Loucy (cell line): ENCODE data around the gene CYP2A13.

Experiments
- H2AFZ ChIP-seq: fragments of 200-600 bp; sonication (generic); 2 replicates; pipeline ENCODE4 v1.6.0; 2016; ENCODE audit warnings: antibody characterized with exemption, mild to moderate bottlenecking, low read length, moderate library complexity
- H3F3A ChIP-seq: fragments of 200-600 bp; 2 replicates; pipeline ENCODE4 v1.6.0; 2016; ENCODE audit warnings: antibody characterized with exemption, low read depth, mild to moderate bottlenecking
- H3K27me3 ChIP-seq: fragments of 200-600 bp; sonication (generic); 2 replicates; pipeline ENCODE4 v1.6.1; 2014; ENCODE audit warnings: low read length, mild to moderate bottlenecking; ENCODE audit not compliant: insufficient read depth, poor library complexity, severe bottlenecking
- H3K36me3 ChIP-seq: fragments of 200-600 bp; sonication (generic); 2 replicates; pipeline ENCODE4 v1.6.1; 2016; ENCODE audit warnings: low read length; ENCODE audit not compliant: insufficient read depth
- H3K4me1 ChIP-seq: fragments of 200-600 bp; sonication (generic); 2 replicates; pipeline ENCODE4 v1.5.1; 2014; ENCODE audit warnings: low read length, mild to moderate bottlenecking; ENCODE audit not compliant: insufficient read depth, poor library complexity, severe bottlenecking
- H3K4me2 ChIP-seq: fragments of 200-600 bp; sonication (generic); 2 replicates; pipeline ENCODE4 v1.6.0; 2014; ENCODE audit warnings: antibody characterized with exemption, low read length, low read depth, mild to moderate bottlenecking; ENCODE audit not compliant: poor library complexity, severe bottlenecking
- H3K4me3 ChIP-seq: fragments of 200-600 bp; sonication (generic); 2 replicates; pipeline ENCODE4 v1.5.1; 2014; ENCODE audit warnings: low read length, mild to moderate bottlenecking, mixed read lengths; ENCODE audit not compliant: poor library complexity, severe bottlenecking
- H3K79me2 ChIP-seq: fragments of 200-600 bp; sonication (generic); 2 replicates; pipeline ENCODE4 v1.6.1; 2014; ENCODE audit warnings: low read length; ENCODE audit not compliant: insufficient read depth
- H3K9ac ChIP-seq: fragments of 200-600 bp; sonication (generic); 2 replicates; pipeline ENCODE4 v1.6.0; 2014; ENCODE audit warnings: mild to moderate bottlenecking, low read depth, low read length, moderate library complexity; ENCODE audit not compliant: poor library complexity, severe bottlenecking
- H3K9me2 ChIP-seq: fragments of 200-600 bp; sonication (generic); replicated peaks from 2 replicates; pipeline ENCODE4 v1.6.1; 2016; ENCODE audit warnings: low read depth, low read length, mixed read lengths
- H3K9me3 ChIP-seq: fragments of 200-600 bp; sonication (generic); 2 replicates; pipeline ENCODE4 v1.6.1; 2014; ENCODE audit warnings: mild to moderate bottlenecking, antibody characterized with exemption, low read length, low read depth; ENCODE audit not compliant: insufficient read depth
- H4K20me1 ChIP-seq: fragments of 200-600 bp; sonication (generic); 2 replicates; pipeline ENCODE4 v1.6.0; 2014; ENCODE audit warnings: antibody characterized with exemption, low read length, mild to moderate bottlenecking; ENCODE audit not compliant: insufficient read depth, poor library complexity, severe bottlenecking
- CTCF ChIP-seq: fragments of 200-600 bp; sonication (generic); conservative IDR thresholded peaks from 2 replicates; pipeline ENCODE4 v1.5.1; 2014; ENCODE audit warnings: mild to moderate bottlenecking, antibody characterized with exemption, low read length
- EZH2phosphoT487 ChIP-seq: fragments of 200-600 bp; IDR thresholded peaks from 2 replicates; pipeline ENCODE4 v1.6.1; 2018; ENCODE audit warnings: antibody characterized with exemption, mild to moderate bottlenecking, moderate library complexity, borderline replicate concordance

Gene CYP2A13

GRCh38 chr19:41128692-41129091 lies 40.4 kb downstream of the CYP2A13 start:
- no peaks in the 10 kb centered on the region for H3K9me2 ChIP-seq
- no peaks in the 10 kb centered on the region for H3F3A ChIP-seq
- H3K36me3 ChIP-seq = no peaks in the 10 kb centered on the region
- H3K4me3 ChIP-seq = no peak overlapping the region
- H3K4me1 ChIP-seq = no peaks in the 10 kb centered on the region
- H3K79me2 ChIP-seq = no peaks in the 10 kb centered on the region
- TF ChIP-seq CTCF = no peak
- TF ChIP-seq EZH2phosphoT487 = no peak
- H4K20me1 ChIP-seq = no peaks in the 10 kb centered on the region
- no peak overlapping the region for H3K9ac ChIP-seq
- no peaks in the 10 kb centered on the region for H3K27me3 ChIP-seq
- H3K9me3 ChIP-seq = no peaks in the 10 kb centered on the region
- H3K4me2 ChIP-seq = no peak overlapping the region
- H2AFZ ChIP-seq = no peak overlapping the region

GRCh38 chr19:41131186-41131585 lies 42.9 kb downstream of the CYP2A13 start:
- Histone ChIP-seq H3K79me2 (no peaks in the 10 kb centered on the region), H4K20me1 (no peaks in the 10 kb centered on the region), H3K36me3 (no peaks in the 10 kb centered on the region), H3K4me2 (no peak overlapping the region), H3K27me3 (no peaks in the 10 kb centered on the region), H3K9ac (no peak overlapping the region), H3K4me3 (no peak overlapping the region), H3K9me2 (no peaks in the 10 kb centered on the region), H3K4me1 (no peaks in the 10 kb centered on the region), H3F3A (no peaks in the 10 kb centered on the region), H2AFZ (no peak overlapping the region), H3K9me3 (no peaks in the 10 kb centered on the region)
- TF ChIP-seq EZH2phosphoT487 = no peak
- TF ChIP-seq CTCF = no peak

GRCh38 chr19:41133260-41133659 lies 45.0 kb downstream of the CYP2A13 start:
- Histone ChIP-seq H3K4me3 (no peak overlapping the region), H3K9me2 (no peaks in the 10 kb centered on the region), H3K36me3 (no peaks in the 10 kb centered on the region), H3K9me3 (no peaks in the 10 kb centered on the region), H3K4me1 (no peaks in the 10 kb centered on the region), H3K27me3 (no peaks in the 10 kb centered on the region), H3K4me2 (no peak overlapping the region), H2AFZ (no peak overlapping the region), H3K9ac (no peak overlapping the region), H4K20me1 (no peaks in the 10 kb centered on the region), H3F3A (no peaks in the 10 kb centered on the region), H3K79me2 (no peaks in the 10 kb centered on the region)
- TF ChIP-seq EZH2phosphoT487 (no peak), CTCF (no peak)
